BE2C (cell line): ENCODE data around the gene BCORL1.
A peak's percentile ranks its signal among the peaks of the same experiment; 100 is the strongest.

Source experiments
- DNase-seq: peaks from one replicate; pipeline ENCODE4 v3.0.0-alpha.2; 2020
- H3K27me3 ChIP-seq: fragments of 250-450 bp; sonication (Bioruptor Pico); 2 replicates; pipeline ENCODE4 v1.5.1; 2020; ENCODE audit warnings: mild to moderate bottlenecking
- H3K36me3 ChIP-seq: fragments of 250-450 bp; sonication (Bioruptor Pico); 2 replicates; pipeline ENCODE4 v1.5.1; 2020; ENCODE audit warnings: mild to moderate bottlenecking
- H3K4me1 ChIP-seq: fragments of 250-450 bp; sonication (Bioruptor Pico); 2 replicates; pipeline ENCODE4 v1.5.1; 2020
- H3K4me3 ChIP-seq: 2 replicates; pipeline ENCODE4 v1.5.1; 2011; ENCODE audit warnings: low read depth, low read length
- H3K9me3 ChIP-seq: fragments of 250-450 bp; sonication (Bioruptor Pico); 2 replicates; pipeline ENCODE4 v1.5.1; 2020
- TF ChIP-seq, protein P1 (sequence below): IDR thresholded peaks from 2 replicates; pipeline ENCODE4 v1.5.1; 2012; ENCODE audit warnings: mild to moderate bottlenecking, low read depth, low read length

The BCORL1 gene

DNA sequence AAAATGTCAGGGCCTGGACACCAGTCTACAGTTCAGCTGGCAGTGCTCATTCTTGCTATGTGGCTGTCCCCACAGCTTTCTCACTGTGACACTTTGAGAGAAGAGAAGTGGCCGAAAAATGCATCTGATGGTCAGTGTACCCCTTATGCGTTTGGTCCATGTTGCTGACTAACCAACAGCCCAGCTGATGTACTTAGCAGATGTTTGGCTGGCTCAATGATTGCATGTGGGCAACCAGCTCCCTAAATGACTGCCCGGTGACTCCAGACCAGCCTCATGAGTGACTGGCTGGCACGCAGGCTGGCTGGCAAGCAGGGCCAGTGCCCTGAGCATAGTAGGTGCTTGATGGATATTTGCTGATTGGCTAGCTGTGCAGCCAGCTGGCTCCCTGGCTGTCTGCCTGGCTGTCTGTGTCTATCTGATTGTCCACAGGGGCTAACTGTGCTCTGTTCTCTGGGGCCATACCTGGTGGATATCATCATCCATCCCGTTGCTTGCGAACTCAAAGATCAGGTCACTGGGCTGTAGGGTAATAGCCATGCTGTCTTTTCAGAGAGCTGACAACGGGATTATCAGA is 98.4 kb downstream of the BCORL1 start:
- H3K4me1 ChIP-seq, result peaks cover 10% of the 10 kb centered on the region
- TF ChIP-seq, protein P1, sequence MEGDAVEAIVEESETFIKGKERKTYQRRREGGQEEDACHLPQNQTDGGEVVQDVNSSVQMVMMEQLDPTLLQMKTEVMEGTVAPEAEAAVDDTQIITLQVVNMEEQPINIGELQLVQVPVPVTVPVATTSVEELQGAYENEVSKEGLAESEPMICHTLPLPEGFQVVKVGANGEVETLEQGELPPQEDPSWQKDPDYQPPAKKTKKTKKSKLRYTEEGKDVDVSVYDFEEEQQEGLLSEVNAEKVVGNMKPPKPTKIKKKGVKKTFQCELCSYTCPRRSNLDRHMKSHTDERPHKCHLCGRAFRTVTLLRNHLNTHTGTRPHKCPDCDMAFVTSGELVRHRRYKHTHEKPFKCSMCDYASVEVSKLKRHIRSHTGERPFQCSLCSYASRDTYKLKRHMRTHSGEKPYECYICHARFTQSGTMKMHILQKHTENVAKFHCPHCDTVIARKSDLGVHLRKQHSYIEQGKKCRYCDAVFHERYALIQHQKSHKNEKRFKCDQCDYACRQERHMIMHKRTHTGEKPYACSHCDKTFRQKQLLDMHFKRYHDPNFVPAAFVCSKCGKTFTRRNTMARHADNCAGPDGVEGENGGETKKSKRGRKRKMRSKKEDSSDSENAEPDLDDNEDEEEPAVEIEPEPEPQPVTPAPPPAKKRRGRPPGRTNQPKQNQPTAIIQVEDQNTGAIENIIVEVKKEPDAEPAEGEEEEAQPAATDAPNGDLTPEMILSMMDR, result no peak

DNA sequence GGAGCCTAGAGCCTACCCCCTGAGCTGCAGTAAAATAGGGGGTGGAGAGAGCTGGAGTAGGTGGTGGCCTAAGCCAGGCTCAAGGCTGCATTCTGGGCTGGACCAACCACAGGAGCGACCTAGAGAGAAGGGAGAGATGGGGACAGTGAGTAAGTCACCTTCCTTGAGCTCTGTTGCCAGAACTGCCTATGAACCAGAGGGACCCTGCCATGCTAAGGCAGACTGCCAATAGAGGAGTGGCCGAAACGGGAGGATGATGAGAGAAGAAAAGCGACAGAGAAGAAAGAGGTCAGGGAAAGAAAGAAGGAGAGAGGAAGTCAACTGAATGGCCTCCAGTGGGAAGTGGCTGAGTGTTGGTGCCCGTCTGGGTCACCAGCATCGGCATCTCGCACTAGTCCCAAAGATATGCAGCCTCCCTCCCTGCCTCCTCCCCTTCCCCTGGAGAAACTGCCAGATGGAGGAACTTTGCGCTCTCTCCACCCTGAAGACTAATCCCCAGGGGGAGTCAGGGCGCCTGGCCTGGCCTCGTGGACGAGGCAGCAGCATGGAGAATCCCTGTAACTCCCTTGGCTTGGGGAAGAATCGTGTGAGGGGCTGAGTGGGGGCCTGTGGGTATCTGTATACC is 99.1 kb downstream of the BCORL1 start:
- TF ChIP-seq, protein P1, result no peak
- Histone ChIP-seq H3K4me1 (peaks cover 10% of the 10 kb centered on the region), H3K36me3 (no peaks in the 10 kb centered on the region), H3K27me3 (no peaks in the 10 kb centered on the region), H3K9me3 (no peaks in the 10 kb centered on the region), H3K4me3 (no peak overlapping the region; the same call in 1 of the 2 replicates)
- DNase-seq, result peak; percentile 46

More for the DNA sequence above, 98.4 kb downstream of the BCORL1 start:
- Histone ChIP-seq H3K4me3 (no peak overlapping the region), H3K9me3 (no peaks in the 10 kb centered on the region), H3K36me3 (no peaks in the 10 kb centered on the region), H3K27me3 (no peaks in the 10 kb centered on the region)
- peak; percentile 29 for DNase-seq

DNA sequence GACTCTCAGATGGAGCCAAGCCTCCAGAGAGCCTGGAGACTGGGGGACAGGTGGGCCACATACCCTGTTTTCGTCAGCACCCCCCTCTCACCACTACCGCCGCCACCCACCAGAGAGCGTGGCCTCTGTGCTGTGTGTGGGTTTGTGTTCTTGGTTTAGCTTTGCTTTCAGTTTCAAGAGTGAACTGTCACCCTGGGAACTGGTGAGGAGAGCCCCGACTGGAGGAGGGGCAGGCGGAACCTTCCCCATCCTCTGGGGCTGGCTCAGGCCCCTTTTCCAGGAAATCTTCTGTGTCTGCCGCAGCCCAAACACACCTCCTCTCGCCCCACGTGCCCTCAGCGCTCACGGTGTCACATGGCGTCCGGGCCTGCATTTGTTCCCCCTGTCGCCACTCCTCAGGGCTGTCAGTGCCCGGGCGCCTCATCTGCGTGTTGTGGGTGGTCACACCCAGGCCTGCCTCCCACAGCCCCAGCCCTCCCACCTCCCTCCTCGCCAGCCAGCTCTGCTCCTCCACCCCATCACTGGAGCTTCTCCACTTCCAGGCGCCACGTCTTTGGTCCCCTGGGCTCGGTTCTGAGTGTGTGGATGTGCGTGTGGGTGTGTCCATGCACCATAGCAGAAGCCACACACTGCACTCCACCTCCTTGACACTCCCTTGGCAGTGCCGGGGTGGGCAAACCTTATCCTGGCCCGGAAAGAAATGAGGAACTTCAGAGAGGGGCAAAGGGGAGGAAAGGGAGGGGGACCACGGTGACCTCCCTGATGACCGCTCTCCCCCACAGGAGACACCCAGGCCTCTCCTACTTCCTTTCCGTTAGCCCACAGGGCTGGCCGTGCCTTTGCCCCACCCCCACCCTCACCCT is 100.0 kb downstream of the BCORL1 start:
- H3K4me3 ChIP-seq, result no peak overlapping the region
- H3K27me3 ChIP-seq, result no peaks in the 10 kb centered on the region
- no peaks in the 10 kb centered on the region for H3K9me3 ChIP-seq
- DNase-seq, result no peak
- H3K36me3 ChIP-seq, result no peaks in the 10 kb centered on the region
- H3K4me1 ChIP-seq, result peaks cover 10% of the 10 kb centered on the region
- TF ChIP-seq, protein P1, result no peak

DNA sequence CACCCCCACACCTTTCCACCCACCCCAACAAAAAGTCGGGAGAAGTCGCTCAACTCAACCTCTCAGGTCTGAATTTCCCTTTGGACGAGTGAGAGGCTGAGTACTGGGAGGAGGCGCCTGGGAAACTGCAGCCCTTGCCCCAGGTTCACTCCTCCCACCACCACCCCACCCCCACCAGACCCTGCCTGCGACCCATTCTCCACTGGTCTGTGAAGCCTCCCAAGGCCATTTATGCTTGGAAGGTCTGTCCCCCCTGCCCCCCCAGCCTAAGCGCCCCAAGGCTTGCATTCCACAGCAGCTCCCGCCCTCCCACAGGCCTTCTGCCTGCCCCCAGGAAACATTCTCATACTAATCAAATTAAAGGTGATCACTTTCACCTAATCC is 100.7 kb downstream of the BCORL1 start:
- Histone ChIP-seq H3K36me3 (no peaks in the 10 kb centered on the region), H3K4me1 (peaks cover 10% of the 10 kb centered on the region), H3K27me3 (no peaks in the 10 kb centered on the region), H3K4me3 (no peak overlapping the region), H3K9me3 (no peaks in the 10 kb centered on the region)
- DNase-seq, result no peak
- TF ChIP-seq, protein P1, result no peak

DNA sequence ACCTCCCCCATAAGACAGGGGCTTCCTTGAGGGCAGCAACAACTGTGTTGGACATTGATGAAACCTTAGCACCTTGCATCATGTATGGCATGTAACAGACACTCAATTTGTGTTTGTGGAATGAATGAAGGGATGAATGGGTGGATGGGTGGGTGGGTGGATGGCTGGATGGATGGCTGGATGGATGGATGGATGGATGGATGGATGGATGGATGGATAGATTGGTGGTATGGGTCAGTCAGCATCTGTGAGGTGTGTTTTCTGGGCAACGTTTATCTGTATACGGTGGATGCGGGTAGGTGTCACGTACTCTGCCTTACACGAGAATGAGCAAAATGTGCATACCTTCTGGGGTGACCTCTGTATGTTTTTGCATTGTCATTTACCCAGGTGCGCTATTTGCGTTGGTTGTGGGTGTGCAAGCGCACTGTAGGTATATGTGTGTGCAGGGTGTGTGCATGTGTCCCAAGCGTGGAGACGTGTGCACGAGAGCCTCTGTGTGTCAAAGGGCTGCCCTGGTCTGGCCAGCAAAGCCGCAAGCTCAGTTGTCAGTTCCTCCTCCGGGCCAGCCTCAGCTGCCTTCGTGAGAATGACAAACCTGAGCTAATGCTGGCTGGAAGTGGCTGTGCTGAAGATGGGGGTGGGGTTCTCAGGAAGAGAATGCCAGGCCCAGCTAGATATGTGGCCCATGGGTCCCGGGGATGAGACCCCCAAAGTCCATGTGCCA is 101.4 kb downstream of the BCORL1 start:
- TF ChIP-seq, protein P1, result no peak
- Histone ChIP-seq H3K4me3 (no peak overlapping the region), H3K27me3 (no peaks in the 10 kb centered on the region), H3K36me3 (no peaks in the 10 kb centered on the region), H3K4me1 (peaks cover 10% of the 10 kb centered on the region), H3K9me3 (no peaks in the 10 kb centered on the region)
- DNase-seq, result no peak
